CD4-positive, CD25-positive, alpha-beta regulatory T cell (primary cell): Measurements from ENCODE around the gene DGKB. TPM values are rescaled to one million over a fixed set of nuclear protein-coding genes. Genes with fewer than 3 reads are reported as not detected.

ENCODE experiments used
- ATAC-seq, 2 donors: fragments of 150-1000 bp; cut with Tn5 transposase; one replicate each; pipeline ENCODE4 v1.10.0; 2021; ENCODE audit warnings: low read depth in 2 of 2, moderate number of reproducible peaks in 2 of 2, moderate library complexity in 1 of 2
- DNase-seq, 3 donors: peaks; one replicate each; pipeline versions ENCODE4 v3.0.0 to v3.0.0-alpha.2; 2012 to 2022; ENCODE audit warnings: mixed read lengths in 1 of 3
- H3K27ac ChIP-seq: one replicate; pipeline ENCODE4 v1.7.0; 2013; ENCODE audit warnings: mild to moderate bottlenecking, low read length; ENCODE audit not compliant: insufficient read depth, poor library complexity, severe bottlenecking
- H3K27me3 ChIP-seq: one replicate; pipeline ENCODE4 v1.7.0; 2013; ENCODE audit warnings: low read length; ENCODE audit not compliant: control insufficient read depth, insufficient read depth
- H3K36me3 ChIP-seq: one replicate; pipeline ENCODE4 v1.7.0; 2013; ENCODE audit warnings: mild to moderate bottlenecking, low read length, moderate library complexity; ENCODE audit not compliant: control insufficient read depth, insufficient read depth
- H3K4me1 ChIP-seq: 2 replicates; pipeline ENCODE4 v1.7.0; 2013; ENCODE audit warnings: mild to moderate bottlenecking, low read length; ENCODE audit not compliant: insufficient read depth, control insufficient read depth, poor library complexity, severe bottlenecking
- H3K4me3 ChIP-seq: one replicate; pipeline ENCODE4 v1.7.0; 2013; ENCODE audit warnings: low read depth, mild to moderate bottlenecking, low read length, moderate library complexity
- H3K9me3 ChIP-seq, 2 experiments: 1 replicate in 1 of 2; 2 replicates in 1 of 2; pipeline ENCODE4 v1.7.0; 2013; ENCODE audit warnings: low read length in 2 of 2, mild to moderate bottlenecking in 1 of 2, moderate library complexity in 1 of 2; ENCODE audit not compliant: control insufficient read depth in 2 of 2
- H3K27ac Mint-ChIP-seq, 3 donors: one replicate each; pipeline ENCODE4 v1.8.0; 2020 to 2022; ENCODE audit warnings: mild to moderate bottlenecking in 3 of 3, mixed read lengths in 3 of 3, moderate library complexity in 2 of 3
- H3K27me3 Mint-ChIP-seq: one replicate; pipeline ENCODE4 v1.8.0; 2022; ENCODE audit warnings: mild to moderate bottlenecking, mixed read lengths
- H3K36me3 Mint-ChIP-seq: one replicate; pipeline ENCODE4 v1.8.0; 2020; ENCODE audit warnings: mixed read lengths
- H3K4me1 Mint-ChIP-seq, 4 donors: one replicate each; pipeline ENCODE4 v1.8.0; 2020 to 2022; ENCODE audit warnings: mixed read lengths in 4 of 4, mild to moderate bottlenecking in 1 of 4
- H3K4me3 Mint-ChIP-seq, 4 donors: one replicate each; pipeline ENCODE4 v1.8.0; 2020 to 2022; ENCODE audit warnings: mild to moderate bottlenecking in 4 of 4, mixed read lengths in 4 of 4, moderate library complexity in 3 of 4
- H3K9me3 Mint-ChIP-seq, 7 donors: one replicate each; pipeline ENCODE4 v1.8.0; 2020 to 2022; ENCODE audit warnings: mixed read lengths in 7 of 7, mild to moderate bottlenecking in 3 of 7, moderate library complexity in 2 of 7
- polyA plus RNA-seq, 4 donors: library from polyadenylated mRNA; unstranded; fragments of 300-500 nt; fragmentation: Illumina TruSeq; gene quantifications; one replicate each; pipeline ENCODE4 v1.2.3, GENCODE V29; 2021
- total RNA-seq: library from RNA; stranded (reverse); gene quantifications from one replicate; pipeline ENCODE4 v1.2.3, GENCODE V29; 2022

DGKB gene
- total and polyA plus RNA-seq, 5 donors from 2014 or later = not detected

- H3K36me3 Mint-ChIP-seq = no peaks in the 10 kb centered on the region
These were observed 481.8 kb downstream of the DGKB start for GRCh38 chr7:14420768-14421167.

GRCh38 chr7:14419531-14419930, 483.0 kb downstream of the DGKB start:
- H3K9me3 Mint-ChIP-seq = peaks cover 0 to 11% (median 1%) of the 10 kb centered on the region in 7 donors
- no peaks in the 10 kb centered on the region for H3K36me3 ChIP-seq
- no peaks in the 10 kb centered on the region for H3K36me3 Mint-ChIP-seq
- no peaks in the 10 kb centered on the region for H3K9me3 ChIP-seq
- H3K4me3 Mint-ChIP-seq = no peak overlapping the region
- DNase-seq (no peak), ATAC-seq (no peak)
- no peaks in the 10 kb centered on the region for H3K27me3 Mint-ChIP-seq
- no peak overlapping the region for H3K27ac ChIP-seq
- no peak overlapping the region for H3K27ac Mint-ChIP-seq
- H3K4me3 ChIP-seq = no peak overlapping the region
- no peaks in the 10 kb centered on the region for H3K27me3 ChIP-seq
- no peaks in the 10 kb centered on the region for H3K4me1 ChIP-seq
- H3K4me1 Mint-ChIP-seq = no peaks in the 10 kb centered on the region

More at GRCh38 chr7:14420768-14421167, 481.8 kb downstream of the DGKB start:
- Mint-ChIP-seq H3K27me3 (no peaks in the 10 kb centered on the region), H3K4me3 (peak overlapping the region in 1 of 4 donors; percentile 15), H3K9me3 (peaks cover 0 to 11% (median 1%) of the 10 kb centered on the region in 7 donors), H3K4me1 (no peaks in the 10 kb centered on the region), H3K27ac (no peak overlapping the region)
- no peaks in the 10 kb centered on the region for H3K9me3 ChIP-seq
- H3K4me1 ChIP-seq = no peaks in the 10 kb centered on the region
- no peaks in the 10 kb centered on the region for H3K27me3 ChIP-seq
- ATAC-seq (no peak), DNase-seq (no peak)
- H3K36me3 ChIP-seq = no peaks in the 10 kb centered on the region
- H3K4me3 ChIP-seq = no peak overlapping the region
- H3K27ac ChIP-seq = no peak overlapping the region

- H3K4me3 Mint-ChIP-seq = no peak overlapping the region
- no peak for ATAC-seq
- peaks cover 0 to 7% (median under 1%) of the 10 kb centered on the region in 7 donors for H3K9me3 Mint-ChIP-seq
- H3K9me3 ChIP-seq = no peaks in the 10 kb centered on the region
- H3K27ac Mint-ChIP-seq = no peak overlapping the region
- H3K27me3 Mint-ChIP-seq = no peaks in the 10 kb centered on the region
- H3K27ac ChIP-seq = no peak overlapping the region
- H3K4me1 Mint-ChIP-seq = no peaks in the 10 kb centered on the region
- no peak for DNase-seq
- H3K4me3 ChIP-seq = no peak overlapping the region
- H3K4me1 ChIP-seq = no peaks in the 10 kb centered on the region
- H3K27me3 ChIP-seq = no peaks in the 10 kb centered on the region
- no peaks in the 10 kb centered on the region for H3K36me3 ChIP-seq
- H3K36me3 Mint-ChIP-seq = no peaks in the 10 kb centered on the region
These were observed 483.9 kb downstream of the DGKB start for GRCh38 chr7:14418633-14419032.

GRCh38 chr7:14414274-14414986, 488.1 kb downstream of the DGKB start:
- Mint-ChIP-seq H3K27ac (no peak overlapping the region), H3K4me1 (no peaks in the 10 kb centered on the region), H3K4me3 (no peak overlapping the region), H3K27me3 (no peaks in the 10 kb centered on the region), H3K9me3 (peaks cover 0 to 11% (median 4%) of the 10 kb centered on the region in 7 donors), H3K36me3 (no peaks in the 10 kb centered on the region)
- Histone ChIP-seq H3K4me1 (no peaks in the 10 kb centered on the region), H3K36me3 (no peaks in the 10 kb centered on the region), H3K27me3 (no peaks in the 10 kb centered on the region), H3K27ac (no peak overlapping the region), H3K9me3 (no peaks in the 10 kb centered on the region), H3K4me3 (no peak overlapping the region)
- ATAC-seq (no peak), DNase-seq (no peak)

- H3K36me3 Mint-ChIP-seq = no peaks in the 10 kb centered on the region
These were observed 495.1 kb downstream of the DGKB start for GRCh38 chr7:14407246-14408015.

GRCh38 chr7:14403587-14403986, 499.0 kb downstream of the DGKB start:
- ATAC-seq (no peak), DNase-seq (no peak)
- Histone ChIP-seq H3K4me1 (no peaks in the 10 kb centered on the region), H3K9me3 (no peaks in the 10 kb centered on the region), H3K4me3 (no peak overlapping the region), H3K36me3 (no peaks in the 10 kb centered on the region), H3K27ac (no peak overlapping the region), H3K27me3 (no peaks in the 10 kb centered on the region)
- Mint-ChIP-seq H3K27ac (no peak overlapping the region), H3K4me3 (no peak overlapping the region), H3K9me3 (peaks cover 0 to 5% (median under 1%) of the 10 kb centered on the region in 7 donors), H3K4me1 (no peaks in the 10 kb centered on the region), H3K27me3 (no peaks in the 10 kb centered on the region), H3K36me3 (no peaks in the 10 kb centered on the region)

More at GRCh38 chr7:14407246-14408015, 495.1 kb downstream of the DGKB start:
- Histone ChIP-seq H3K36me3 (no peaks in the 10 kb centered on the region), H3K27ac (no peak overlapping the region), H3K4me3 (no peak overlapping the region), H3K4me1 (no peaks in the 10 kb centered on the region), H3K9me3 (no peaks in the 10 kb centered on the region), H3K27me3 (no peaks in the 10 kb centered on the region)
- Mint-ChIP-seq H3K27me3 (no peaks in the 10 kb centered on the region), H3K9me3 (peaks cover 0 to 5% (median 4%) of the 10 kb centered on the region in 7 donors), H3K4me1 (no peaks in the 10 kb centered on the region), H3K27ac (no peak overlapping the region), H3K4me3 (no peak overlapping the region)
- no peak for DNase-seq
- no peak for ATAC-seq

GRCh38 chr7:14400271-14400670, 502.3 kb downstream of the DGKB start:
- no peaks in the 10 kb centered on the region for H3K36me3 Mint-ChIP-seq
- no peak overlapping the region for H3K27ac Mint-ChIP-seq
- H3K4me3 ChIP-seq = no peak overlapping the region
- ATAC-seq (no peak), DNase-seq (no peak)
- H3K4me1 ChIP-seq = no peaks in the 10 kb centered on the region
- H3K9me3 ChIP-seq = no peaks in the 10 kb centered on the region
- H3K4me3 Mint-ChIP-seq = no peak overlapping the region
- no peak overlapping the region for H3K27ac ChIP-seq
- H3K4me1 Mint-ChIP-seq = no peaks in the 10 kb centered on the region
- H3K27me3 ChIP-seq = no peaks in the 10 kb centered on the region
- H3K36me3 ChIP-seq = no peaks in the 10 kb centered on the region
- no peaks in the 10 kb centered on the region for H3K27me3 Mint-ChIP-seq
- H3K9me3 Mint-ChIP-seq = peaks cover 0 to 10% (median 0%) of the 10 kb centered on the region in 7 donors
